ENCODE measurements around the gene ERCC4. TPM values are rescaled to one million over a fixed set of nuclear protein-coding genes. Genes with fewer than 3 reads are reported as not detected.

The ERCC4 gene
- total RNA-seq, 1 experiment from 2014 or later: 7.1 TPM

GRCh38 chr16:13948086-13948485 lies 28.1 kb downstream of the ERCC4 start:
- Mint-ChIP-seq H3K9me3 (ENCODE audit: unreplicated experiment) (no peaks in the 10 kb centered on the region), H3K27ac (ENCODE audit: unreplicated experiment) (no peak overlapping the region), H3K4me1 (ENCODE audit: low read depth, unreplicated experiment) (peaks cover 12% of the 10 kb centered on the region), H3K36me3 (ENCODE audit: insufficient read depth, unreplicated experiment) (no peaks in the 10 kb centered on the region), H3K4me3 (ENCODE audit: unreplicated experiment) (no peak overlapping the region), H3K27me3 (ENCODE audit: insufficient read depth, unreplicated experiment) (no peaks in the 10 kb centered on the region)
- Histone ChIP-seq H3K4me3 (ENCODE audit: low read depth, low read length) (no peak overlapping the region), H3K36me3 (ENCODE audit: control insufficient read depth, insufficient read depth, low read length) (no peaks in the 10 kb centered on the region), H3K4me1 (peaks cover 9% of the 10 kb centered on the region), H3K27me3 (replicated peaks; ENCODE audit: control insufficient read depth, insufficient read depth, low read length) (no peaks in the 10 kb centered on the region), H3K9me3 (no peaks in the 10 kb centered on the region)
- TF ChIP-seq, protein P1, sequence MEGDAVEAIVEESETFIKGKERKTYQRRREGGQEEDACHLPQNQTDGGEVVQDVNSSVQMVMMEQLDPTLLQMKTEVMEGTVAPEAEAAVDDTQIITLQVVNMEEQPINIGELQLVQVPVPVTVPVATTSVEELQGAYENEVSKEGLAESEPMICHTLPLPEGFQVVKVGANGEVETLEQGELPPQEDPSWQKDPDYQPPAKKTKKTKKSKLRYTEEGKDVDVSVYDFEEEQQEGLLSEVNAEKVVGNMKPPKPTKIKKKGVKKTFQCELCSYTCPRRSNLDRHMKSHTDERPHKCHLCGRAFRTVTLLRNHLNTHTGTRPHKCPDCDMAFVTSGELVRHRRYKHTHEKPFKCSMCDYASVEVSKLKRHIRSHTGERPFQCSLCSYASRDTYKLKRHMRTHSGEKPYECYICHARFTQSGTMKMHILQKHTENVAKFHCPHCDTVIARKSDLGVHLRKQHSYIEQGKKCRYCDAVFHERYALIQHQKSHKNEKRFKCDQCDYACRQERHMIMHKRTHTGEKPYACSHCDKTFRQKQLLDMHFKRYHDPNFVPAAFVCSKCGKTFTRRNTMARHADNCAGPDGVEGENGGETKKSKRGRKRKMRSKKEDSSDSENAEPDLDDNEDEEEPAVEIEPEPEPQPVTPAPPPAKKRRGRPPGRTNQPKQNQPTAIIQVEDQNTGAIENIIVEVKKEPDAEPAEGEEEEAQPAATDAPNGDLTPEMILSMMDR (IDR thresholded peaks at IDR 0.05; ENCODE audit: insufficient read depth in 1 of 2, low read depth in 1 of 2, low read length in 1 of 2, severe bottlenecking in 1 of 2, unreplicated experiment in 1 of 2): no peak
- ChIA-PET POLR2A (no interaction called here), CTCF (no interaction called here)
- intact Hi-C loops (cut with micrococcal nuclease; ENCODE audit: unreplicated experiment): no loop called here
- no TSS peak for BruUV-seq (replicated peaks)
- no peak for DNase-seq

- ChIA-PET CTCF (no interaction called here), POLR2A (no interaction called here)
Observed at GRCh38 chr16:13950821-13951547, 31.0 kb downstream of the ERCC4 start.

DNA sequence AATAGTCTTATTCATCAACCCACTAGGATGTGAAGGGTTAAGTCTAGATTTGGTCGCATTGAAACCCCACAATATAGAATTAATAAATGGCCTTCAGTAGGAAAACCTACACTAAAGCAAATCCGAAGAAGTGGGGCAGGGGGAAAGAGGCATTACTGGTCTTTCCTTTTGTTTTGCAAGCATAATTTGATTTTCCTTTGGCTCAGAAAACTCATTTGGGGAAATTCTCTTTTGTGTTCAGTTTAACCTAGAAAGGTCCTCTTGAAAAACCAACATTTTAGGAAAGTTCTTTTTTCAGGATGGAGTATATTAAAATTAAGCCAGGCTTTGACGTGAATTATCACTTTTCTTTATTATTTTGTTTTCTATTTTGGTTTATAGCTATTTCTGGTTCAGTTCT lies 31.7 kb downstream of the ERCC4 start:
- no peak overlapping the region for H3K27ac Mint-ChIP-seq (ENCODE audit: unreplicated experiment)
- ChIA-PET CTCF (no interaction called here), POLR2A (no interaction called here)
- H3K27me3 Mint-ChIP-seq (ENCODE audit: insufficient read depth, unreplicated experiment): no peaks in the 10 kb centered on the region
- no peaks in the 10 kb centered on the region for H3K36me3 ChIP-seq (ENCODE audit: control insufficient read depth, insufficient read depth, low read length)
- peaks cover 13% of the 10 kb centered on the region for H3K4me1 Mint-ChIP-seq (ENCODE audit: low read depth, unreplicated experiment)
- no peaks in the 10 kb centered on the region for H3K36me3 Mint-ChIP-seq (ENCODE audit: insufficient read depth, unreplicated experiment)
- H3K9me3 ChIP-seq: no peaks in the 10 kb centered on the region
- TF ChIP-seq, protein P1 (IDR thresholded peaks at IDR 0.05; ENCODE audit: insufficient read depth in 1 of 2, low read depth in 1 of 2, low read length in 1 of 2, severe bottlenecking in 1 of 2, unreplicated experiment in 1 of 2): no peak
- H3K27me3 ChIP-seq (replicated peaks; ENCODE audit: control insufficient read depth, insufficient read depth, low read length): no peaks in the 10 kb centered on the region
- intact Hi-C loops (cut with micrococcal nuclease; ENCODE audit: unreplicated experiment): no loop called here
- no peak for DNase-seq
- no peaks in the 10 kb centered on the region for H3K9me3 Mint-ChIP-seq (ENCODE audit: unreplicated experiment)
- peaks cover under 1% of the 10 kb centered on the region; the same call in 1 of the 2 replicates for H3K4me1 ChIP-seq
- H3K4me3 Mint-ChIP-seq (ENCODE audit: unreplicated experiment): no peak overlapping the region
- no TSS peak for BruUV-seq (replicated peaks)
- no peak overlapping the region for H3K4me3 ChIP-seq (ENCODE audit: low read depth, low read length)

More at GRCh38 chr16:13950821-13951547, 31.0 kb downstream of the ERCC4 start:
- Mint-ChIP-seq H3K4me3 (ENCODE audit: unreplicated experiment) (no peak overlapping the region), H3K9me3 (ENCODE audit: unreplicated experiment) (no peaks in the 10 kb centered on the region), H3K4me1 (ENCODE audit: low read depth, unreplicated experiment) (peaks cover 10% of the 10 kb centered on the region), H3K27me3 (ENCODE audit: insufficient read depth, unreplicated experiment) (no peaks in the 10 kb centered on the region), H3K36me3 (ENCODE audit: insufficient read depth, unreplicated experiment) (no peaks in the 10 kb centered on the region), H3K27ac (ENCODE audit: unreplicated experiment) (no peak overlapping the region)
- peaks cover 2% of the 10 kb centered on the region for H3K4me1 ChIP-seq
- TF ChIP-seq, protein P1 (IDR thresholded peaks at IDR 0.05; ENCODE audit: insufficient read depth in 1 of 2, low read depth in 1 of 2, low read length in 1 of 2, severe bottlenecking in 1 of 2, unreplicated experiment in 1 of 2): no peak
- DNase-seq: no peak
- intact Hi-C loops (cut with micrococcal nuclease; ENCODE audit: unreplicated experiment): no loop called here
- BruUV-seq (replicated peaks): no TSS peak
- H3K36me3 ChIP-seq (ENCODE audit: control insufficient read depth, insufficient read depth, low read length): no peaks in the 10 kb centered on the region
- no peaks in the 10 kb centered on the region for H3K27me3 ChIP-seq (replicated peaks; ENCODE audit: control insufficient read depth, insufficient read depth, low read length)
- no peaks in the 10 kb centered on the region for H3K9me3 ChIP-seq
- H3K4me3 ChIP-seq (ENCODE audit: low read depth, low read length): no peak overlapping the region

All from Caco-2 (cell line).